Activated T-cell treated with anti-CD3 and anti-CD28 coated beads for 1 hour (primary cell): ENCODE measurements around the gene SPACDR.

Source experiments
- DNase-seq: peaks from one replicate; pipeline ENCODE4 v3.0.0-alpha.2; 2020; ENCODE audit warnings: low read depth

SPACDR gene

DNA sequence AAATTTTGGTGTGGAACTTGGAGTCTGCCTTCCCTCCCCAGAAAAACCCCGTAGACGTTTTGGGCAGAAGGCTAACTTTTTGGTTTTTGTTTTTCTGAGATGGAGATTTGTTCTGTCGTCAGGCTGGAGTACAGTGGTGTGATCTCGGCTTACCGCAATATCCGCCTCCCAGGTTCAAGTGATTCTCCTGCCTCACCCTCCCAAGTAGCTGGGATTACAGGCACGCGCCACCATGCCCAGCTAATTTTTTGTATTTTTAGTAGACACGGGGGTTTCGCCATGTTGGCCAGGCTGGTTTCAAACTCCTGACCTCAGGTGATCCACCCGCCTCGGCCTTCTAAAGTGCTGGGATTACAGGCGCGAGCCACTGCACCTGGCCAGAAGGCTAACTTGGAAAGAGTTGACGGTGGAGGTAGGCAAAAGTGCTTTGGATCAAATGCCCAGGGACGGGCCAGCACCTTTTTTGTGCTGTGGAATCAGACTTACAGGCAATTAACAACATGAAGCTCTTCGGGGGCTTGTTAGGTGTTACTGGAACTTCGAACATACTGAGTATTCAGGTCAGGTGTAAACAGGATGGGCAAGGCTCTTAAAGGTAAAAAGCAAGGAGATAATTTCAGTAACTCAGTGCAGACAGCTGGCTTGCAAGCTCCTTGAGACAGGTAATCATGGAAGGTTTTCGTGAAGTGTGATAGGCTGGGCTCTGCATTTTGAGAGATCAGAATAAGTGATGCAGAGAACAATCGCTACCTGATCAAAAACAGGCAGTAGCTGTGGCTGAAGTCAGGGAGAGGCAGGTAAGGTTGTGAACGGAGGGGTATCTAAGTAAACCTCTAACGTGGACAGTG is 29.5 kb downstream of the SPACDR start:
- DNase-seq = no peak

DNA sequence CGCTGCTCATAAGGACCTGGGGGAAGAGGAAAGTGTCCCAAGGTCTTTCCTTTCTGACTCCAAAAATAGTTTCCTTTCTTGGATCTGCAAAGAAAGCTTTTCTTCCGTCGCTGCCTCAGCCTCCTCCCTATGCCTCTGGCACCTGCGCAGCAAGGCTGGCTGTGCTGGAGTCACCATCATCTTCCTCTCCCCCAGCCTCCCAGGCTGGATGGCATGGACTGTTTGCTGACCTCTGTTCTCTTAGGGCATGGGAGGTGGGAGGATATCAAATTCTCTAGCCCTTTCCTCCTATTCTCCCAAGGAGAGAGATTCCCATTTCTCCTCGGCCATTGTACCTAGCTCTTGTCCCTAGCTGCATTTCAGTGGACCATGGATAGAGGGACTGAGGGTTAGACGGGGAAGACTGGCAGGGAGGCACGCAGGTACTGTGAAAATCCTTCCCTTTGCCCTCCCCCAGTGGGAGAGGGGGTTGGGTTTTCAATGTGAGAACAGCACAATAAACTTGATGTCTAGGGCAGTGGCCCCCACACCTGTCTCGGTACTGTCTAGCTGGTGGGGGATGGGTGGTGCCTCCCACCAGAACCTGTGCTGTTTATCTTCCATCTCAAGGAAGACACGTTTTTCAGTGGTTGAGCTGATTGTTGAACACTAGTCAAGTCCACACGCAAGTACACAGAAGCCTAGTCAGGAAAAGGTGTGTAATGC is 30.3 kb downstream of the SPACDR start:
- no peak for DNase-seq

GRCh38 chr7:100433276-100433591 is 30.8 kb downstream of the SPACDR start:
- no peak for DNase-seq

DNA sequence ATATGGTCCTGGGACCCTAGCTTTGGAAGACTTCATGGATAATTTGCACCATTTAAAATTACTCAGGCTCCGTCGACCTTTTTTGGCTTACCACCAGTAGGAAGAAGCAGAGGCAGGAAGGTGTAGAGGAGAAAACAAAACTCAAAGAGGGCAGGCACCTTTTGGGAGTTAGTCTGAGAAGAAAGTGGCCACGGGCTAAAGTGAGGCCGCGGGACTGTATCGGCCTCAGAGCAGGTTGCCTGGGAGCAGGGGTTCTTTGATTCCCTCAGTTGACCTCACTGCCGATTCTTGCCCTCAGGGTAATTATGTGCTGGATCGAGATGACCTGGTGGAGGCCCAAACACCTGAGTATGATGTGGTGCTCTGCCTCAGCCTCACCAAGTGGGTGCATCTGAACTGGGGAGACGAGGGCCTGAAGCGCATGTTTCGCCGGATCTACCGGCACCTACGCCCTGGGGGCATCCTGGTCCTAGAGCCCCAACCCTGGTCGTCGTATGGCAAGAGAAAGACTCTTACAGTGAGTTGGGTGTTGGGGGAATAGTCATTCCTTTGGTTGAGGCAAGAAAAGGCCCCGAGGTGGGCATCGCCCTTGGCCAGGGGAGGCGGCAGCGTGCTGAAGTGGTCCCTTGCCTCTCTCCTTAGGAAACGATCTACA is 31.3 kb downstream of the SPACDR start:
- DNase-seq = no peak

DNA sequence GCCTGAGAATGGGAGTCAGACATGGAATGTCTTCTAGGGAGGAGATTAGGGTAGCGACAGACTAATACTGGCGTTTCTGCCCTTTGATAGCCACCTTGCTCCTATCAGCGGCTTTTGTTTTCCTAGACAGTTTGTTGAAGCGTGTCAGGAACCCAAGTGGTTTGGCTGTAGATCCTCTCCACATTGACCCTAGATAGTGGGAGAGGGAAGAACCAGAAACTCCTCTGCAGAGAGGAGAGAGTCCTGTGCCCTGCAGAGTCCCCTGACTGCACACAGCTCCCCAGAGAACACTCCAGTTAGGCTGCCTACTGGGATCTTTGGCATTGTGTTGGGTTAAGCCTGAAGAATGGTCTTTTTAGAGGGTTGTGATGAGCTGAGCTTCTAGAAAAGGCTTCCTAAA is 32.0 kb downstream of the SPACDR start:
- DNase-seq = no peak

DNA sequence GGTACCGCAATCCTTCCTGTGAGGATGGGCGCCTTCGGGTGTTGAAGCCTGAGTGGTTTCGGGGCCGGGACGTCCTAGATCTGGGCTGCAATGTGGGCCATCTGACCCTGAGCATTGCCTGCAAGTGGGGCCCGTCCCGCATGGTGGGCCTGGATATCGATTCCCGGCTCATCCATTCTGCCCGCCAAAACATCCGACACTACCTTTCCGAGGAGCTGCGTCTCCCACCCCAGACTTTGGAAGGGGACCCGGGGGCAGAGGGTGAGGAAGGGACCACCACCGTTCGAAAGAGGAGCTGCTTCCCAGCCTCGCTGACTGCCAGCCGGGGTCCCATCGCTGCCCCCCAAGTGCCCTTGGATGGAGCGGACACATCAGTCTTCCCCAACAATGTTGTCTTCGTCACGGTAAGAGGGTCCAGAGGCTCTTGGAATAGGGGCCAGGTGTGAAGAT is 32.7 kb downstream of the SPACDR start:
- no peak for DNase-seq

DNA sequence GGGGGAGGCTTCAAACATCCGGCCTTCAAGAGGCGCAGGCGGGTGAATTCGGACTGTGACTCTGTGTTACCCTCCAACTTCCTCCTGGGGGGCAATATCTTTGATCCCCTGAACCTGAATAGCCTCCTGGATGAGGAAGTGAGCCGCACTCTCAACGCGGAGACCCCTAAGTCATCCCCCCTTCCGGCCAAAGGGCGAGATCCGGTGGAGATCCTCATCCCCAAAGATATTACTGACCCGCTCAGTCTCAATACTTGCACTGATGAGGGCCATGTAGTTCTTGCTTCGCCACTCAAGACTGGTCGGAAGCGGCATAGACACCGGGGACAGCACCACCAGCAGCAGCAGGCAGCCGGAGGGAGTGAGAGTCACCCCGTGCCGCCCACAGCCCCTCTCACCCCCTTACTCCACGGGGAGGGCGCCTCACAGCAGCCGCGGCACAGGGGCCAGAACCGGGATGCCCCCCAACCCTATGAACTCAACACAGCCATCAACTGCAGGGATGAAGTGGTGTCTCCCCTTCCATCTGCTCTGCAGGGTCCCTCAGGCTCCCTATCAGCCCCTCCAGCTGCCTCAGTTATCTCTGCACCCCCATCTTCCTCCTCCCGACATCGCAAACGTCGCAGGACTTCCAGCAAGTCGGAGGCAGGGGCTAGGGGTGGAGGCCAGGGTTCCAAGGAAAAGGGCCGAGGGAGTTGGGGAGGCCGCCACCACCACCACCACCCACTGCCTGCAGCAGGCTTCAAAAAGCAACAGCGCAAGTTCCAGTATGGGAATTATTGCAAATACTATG is 33.4 kb downstream of the SPACDR start:
- no peak for DNase-seq

DNA sequence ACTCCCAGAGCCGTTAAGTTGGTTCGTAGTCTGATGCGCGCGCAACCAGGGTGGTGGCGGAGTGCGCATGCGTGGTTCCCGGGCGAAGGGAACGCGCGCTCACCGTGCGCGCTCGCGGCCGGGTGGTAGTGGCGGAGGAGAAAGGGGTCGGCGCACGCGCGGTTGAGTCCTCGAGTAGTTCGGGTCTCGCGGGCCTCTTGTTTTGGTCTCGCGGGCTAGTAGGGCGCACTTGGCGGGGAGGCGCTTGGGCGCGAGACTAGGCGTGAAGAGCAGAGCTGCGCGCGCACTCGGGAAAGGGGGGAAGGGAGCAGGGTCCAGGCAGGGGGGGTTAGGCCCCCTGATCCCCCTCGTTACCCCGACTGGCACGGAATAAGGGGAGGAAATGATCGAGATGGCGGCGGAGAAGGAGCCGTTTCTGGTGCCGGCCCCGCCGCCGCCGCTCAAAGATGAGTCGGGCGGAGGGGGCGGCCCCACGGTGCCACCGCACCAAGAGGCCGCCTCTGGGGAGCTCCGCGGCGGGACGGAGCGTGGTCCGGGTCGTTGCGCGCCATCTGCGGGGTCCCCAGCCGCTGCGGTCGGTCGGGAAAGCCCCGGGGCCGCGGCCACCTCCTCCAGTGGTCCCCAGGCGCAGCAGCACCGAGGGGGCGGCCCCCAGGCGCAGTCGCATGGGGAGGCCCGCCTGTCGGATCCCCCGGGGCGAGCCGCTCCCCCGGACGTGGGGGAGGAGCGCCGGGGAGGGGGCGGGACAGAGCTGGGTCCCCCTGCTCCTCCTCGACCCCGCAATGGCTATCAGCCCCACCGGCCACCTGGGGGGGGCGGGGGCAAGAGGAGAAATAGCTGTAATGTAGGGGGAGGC is 34.2 kb downstream of the SPACDR start, which contains the start of gene MEPCE:
Gene MEPCE (plus strand): TSS at position 195 of the 856 bp plus-strand sequence. CDS start 188 bp downstream, at position 383.
- peak; percentile 99 for DNase-seq

- DNase-seq = peak; percentile 100
Measured at GRCh38 chr7:100428967-100429636, 35.0 kb downstream of the SPACDR start.

- peak; percentile 97 for DNase-seq
Measured at GRCh38 chr7:100428199-100428966, 35.7 kb downstream of the SPACDR start, which contains the start of gene ZCWPW1. Gene ZCWPW1 (minus strand): TSS chr7:100428703. CDS start chr7:100420649, 8,054 bp downstream.

GRCh38 chr7:100427762-100428198 is 36.3 kb downstream of the SPACDR start:
- DNase-seq = no peak

GRCh38 chr7:100426516-100426915 is 37.5 kb downstream of the SPACDR start:
- DNase-seq = no peak

DNA sequence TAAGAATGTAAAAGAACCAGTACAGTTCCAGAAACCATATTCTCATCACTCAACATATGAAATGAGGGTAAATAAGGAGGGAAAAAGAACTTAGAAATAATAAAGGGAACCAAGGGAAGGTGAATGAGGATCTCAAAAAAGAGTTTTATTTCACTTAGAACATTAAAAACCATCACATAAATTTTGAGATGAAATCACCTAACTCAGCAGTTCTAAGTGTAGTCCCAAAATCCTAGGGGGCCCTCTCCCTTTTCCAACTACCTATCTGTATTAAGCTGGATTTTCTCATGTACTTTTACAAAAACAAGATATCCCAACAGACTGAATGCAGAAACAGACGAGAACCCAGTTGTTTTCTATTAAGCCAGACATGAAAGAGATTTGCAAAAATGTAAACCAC is 38.7 kb downstream of the SPACDR start:
- no peak for DNase-seq

DNA sequence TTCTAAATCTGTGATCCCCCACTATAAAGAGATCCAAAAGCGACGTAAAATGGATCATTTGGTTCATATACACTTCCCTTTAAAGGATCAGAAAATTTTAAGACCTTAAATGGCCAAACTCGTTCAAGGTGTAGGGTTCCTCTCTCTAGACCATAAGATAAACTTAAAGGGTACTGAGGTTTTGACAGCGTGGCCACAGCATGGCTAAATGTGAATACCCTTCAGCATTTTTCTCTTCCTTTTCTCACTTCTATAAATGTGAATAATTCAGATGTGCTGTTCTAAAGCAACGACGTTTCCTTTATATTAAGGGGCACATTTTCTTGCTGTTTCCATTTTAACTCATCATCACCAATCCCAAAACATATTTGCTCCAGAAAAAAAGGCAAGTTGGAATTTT is 40.7 kb downstream of the SPACDR start:
- no peak for DNase-seq

DNA sequence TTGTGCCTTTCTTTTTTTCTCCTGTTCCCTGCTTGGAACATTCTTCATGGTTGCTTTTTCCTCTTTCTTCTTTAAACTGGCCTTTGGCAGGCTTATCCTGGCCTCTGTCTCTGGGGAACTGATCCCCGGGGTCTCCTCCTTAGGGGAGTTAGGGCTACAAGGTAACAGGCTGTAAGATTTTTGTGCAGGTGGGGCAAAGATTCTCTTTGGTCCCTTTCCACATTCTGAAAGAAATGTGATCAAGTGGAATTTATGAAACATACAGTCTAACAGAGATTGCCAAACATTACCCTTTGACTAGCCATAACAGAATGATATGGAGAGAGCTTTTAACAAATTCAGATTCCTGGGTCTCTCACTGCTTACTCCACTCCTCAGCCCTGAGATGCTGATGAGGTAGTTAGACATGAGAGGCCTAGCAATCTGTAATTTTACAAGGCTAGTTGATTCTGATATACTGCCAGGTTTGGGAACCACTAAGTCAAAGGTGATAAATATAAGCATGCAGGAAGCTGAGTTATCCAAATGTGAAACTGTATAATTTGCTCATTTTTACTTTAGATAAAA is 44.3 kb downstream of the SPACDR start:
- DNase-seq = no peak

DNA sequence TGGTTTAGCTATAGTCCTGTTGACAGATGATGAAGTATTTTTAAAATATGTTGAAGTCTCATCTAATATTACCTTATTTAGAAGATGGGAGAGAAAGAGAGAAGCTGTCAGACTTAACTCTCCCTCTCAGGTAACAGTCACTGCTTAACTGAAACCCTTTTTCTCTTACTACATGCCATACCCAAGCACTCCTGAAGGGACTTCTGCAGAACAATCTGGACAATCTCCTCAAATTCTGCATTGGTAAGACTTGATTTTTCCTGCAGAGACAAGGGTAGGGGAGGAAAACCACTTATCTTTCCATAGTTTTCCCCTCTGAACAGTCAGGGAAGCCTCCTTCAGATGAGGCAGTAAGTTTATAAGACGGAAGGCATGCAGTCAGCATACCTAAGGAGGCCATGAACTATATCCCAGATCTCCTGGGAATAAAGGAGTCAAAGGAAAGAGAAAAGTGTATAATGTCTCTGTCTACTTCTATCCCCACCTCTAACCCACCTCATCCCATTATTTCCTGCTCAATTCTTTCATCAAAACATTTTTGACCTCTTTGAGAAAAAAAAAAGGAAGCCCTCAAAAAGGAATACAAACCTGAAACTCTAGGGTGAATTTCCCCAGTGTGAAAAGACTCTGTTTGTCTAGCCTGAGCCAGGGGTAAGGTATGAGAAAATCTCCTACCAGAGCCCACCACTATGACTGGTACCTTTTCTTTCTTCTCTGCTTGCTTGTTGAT is 45.0 kb downstream of the SPACDR start:
- no peak for DNase-seq

DNA sequence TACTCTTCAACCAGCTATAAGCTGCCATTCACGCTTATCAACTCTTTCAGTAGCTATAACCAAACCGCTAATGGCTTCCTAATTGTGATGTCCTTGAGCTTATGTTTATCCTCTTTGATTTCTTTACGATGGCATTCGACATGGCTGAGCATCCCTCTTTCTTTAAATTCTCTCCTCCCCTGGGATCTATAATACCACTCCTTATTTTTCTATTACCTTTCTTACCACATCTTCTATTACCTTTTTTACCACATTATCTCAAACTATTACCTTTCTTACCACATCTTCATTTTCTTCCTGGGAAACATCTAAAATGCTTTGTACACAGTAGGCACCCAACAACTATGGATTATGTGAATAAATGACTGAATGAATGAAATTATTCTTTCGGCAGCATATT is 48.6 kb downstream of the SPACDR start:
- DNase-seq = no peak

DNA sequence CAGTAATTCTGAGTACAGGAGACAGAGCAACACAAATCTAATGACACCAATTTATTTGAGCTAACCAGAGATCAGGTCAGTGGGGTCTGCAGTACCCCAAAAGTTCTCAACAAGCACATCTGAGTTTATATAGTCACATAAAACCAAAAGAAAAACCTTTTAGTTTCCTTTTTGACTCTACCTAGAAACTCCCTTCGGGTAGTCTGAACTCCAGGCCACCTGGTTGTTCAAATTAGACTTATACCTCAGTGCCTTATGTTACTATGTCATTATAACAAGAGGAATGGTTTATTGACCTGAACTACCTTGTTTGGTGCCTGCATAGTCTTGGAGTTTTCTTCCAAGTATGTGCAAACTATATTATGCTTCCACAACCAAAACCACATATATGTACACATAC is 50.2 kb downstream of the SPACDR start:
- DNase-seq = no peak

GRCh38 chr7:100413346-100413745 is 50.7 kb downstream of the SPACDR start:
- no peak for DNase-seq
